ENCODE data around the gene TENM4. TPM values are rescaled to one million over a fixed set of nuclear protein-coding genes. Genes with fewer than 3 reads are reported as not detected.

The TENM4 gene
- total and polyA plus RNA-seq, 2 of the 8 experiments (the other 6 are each of a cell fraction or from before 2014, with no cell fraction given): 3.5 to 7.2 TPM

- TF ChIP-seq CHD7 (IDR thresholded peaks at IDR 0.05; ENCODE audit: insufficient replicate concordance, low read length) (no peak), CREB1 (IDR thresholded peaks at IDR 0.05) (no peak), RFX5 (IDR thresholded peaks at IDR 0.05; ENCODE audit: borderline replicate concordance, low read depth, low read length) (no peak), TBP (IDR thresholded peaks at IDR 0.05; ENCODE audit: low read depth, low read length) (no peak), ZNF274 (IDR thresholded peaks at IDR 0.05; ENCODE audit: borderline replicate concordance, extremely low read depth, low read length) (no peak), NANOG (IDR thresholded peaks at IDR 0.05; ENCODE audit: insufficient read depth, low read depth, low read length, poor library complexity, severe bottlenecking) (no peak), POLR2AphosphoS5 (IDR thresholded peaks at IDR 0.05; ENCODE audit: low read depth, low read length) (no peak), EGR1 (IDR thresholded peaks at IDR 0.05; ENCODE audit: borderline replicate concordance, low read depth, low read length) (no peak)
These were observed 371.3 kb downstream of the TENM4 start (continued) for GRCh38 chr11:79069504-79069903.
